Stimulated activated CD8-positive, alpha-beta memory T cell treated with anti-CD3 and anti-CD28 coated beads, Interleukin-4, amount 100 ng/mL, for 24 hours (primary cell): ENCODE measurements around the gene SOX21.
"Not testable (repeated sequence)": the region's sequence is repeated elsewhere in the genome, so short reads cannot be mapped to it uniquely, and the experiment has no call there.

Experiments used
- DNase-seq: peaks from one replicate; pipeline ENCODE4 v3.0.0-alpha.2; 2020; ENCODE audit warnings: low read depth

SOX21 gene

GRCh38 chr13:94712287-94712811 is at the start of gene SOX21:
Gene SOX21, minus strand, starts transcription at chr13:94712545. Its CDS starts 496 bp downstream, at chr13:94712049.
- no peak for DNase-seq

- no peak for DNase-seq
Measured at GRCh38 chr13:94761407-94761806, 49.1 kb upstream of the SOX21 start.

GRCh38 chr13:94759120-94759728 is 46.9 kb upstream of the SOX21 start:
- no peak for DNase-seq

- no peak for DNase-seq
Measured at GRCh38 chr13:94758436-94758960, 46.2 kb upstream of the SOX21 start.

GRCh38 chr13:94753327-94753726 is 41.0 kb upstream of the SOX21 start:
- no peak for DNase-seq

GRCh38 chr13:94749162-94749561 is 36.8 kb upstream of the SOX21 start:
- DNase-seq, result no peak

GRCh38 chr13:94739235-94739634 is 26.9 kb upstream of the SOX21 start:
- DNase-seq, result no peak

- no peak for DNase-seq
Measured at GRCh38 chr13:94731028-94731427, 18.7 kb upstream of the SOX21 start.

- not testable (repeated sequence) for DNase-seq
Measured at GRCh38 chr13:94729941-94730340, 17.6 kb upstream of the SOX21 start.

GRCh38 chr13:94726425-94726824 is 14.1 kb upstream of the SOX21 start:
- no peak for DNase-seq

- no peak for DNase-seq
Measured at GRCh38 chr13:94722609-94723345, 10.4 kb upstream of the SOX21 start.

GRCh38 chr13:94718697-94719096 is 6.4 kb upstream of the SOX21 start:
- DNase-seq, result not testable (repeated sequence)

GRCh38 chr13:94717916-94718315 is 5.6 kb upstream of the SOX21 start:
- DNase-seq, result no peak

GRCh38 chr13:94716016-94716415 is 3.7 kb upstream of the SOX21 start:
- no peak for DNase-seq

GRCh38 chr13:94713561-94714182 is 1.3 kb upstream of the SOX21 start:
- no peak for DNase-seq

GRCh38 chr13:94712812-94713560 is 641 bp upstream of the SOX21 start:
- no peak for DNase-seq

GRCh38 chr13:94711561-94712286 is 621 bp downstream of the SOX21 start:
- no peak for DNase-seq

GRCh38 chr13:94710881-94711560 is 1.3 kb downstream of the SOX21 start:
- DNase-seq, result no peak

- no peak for DNase-seq
Measured at GRCh38 chr13:94710065-94710781, 2.1 kb downstream of the SOX21 start.
